IMR-90 (cell line): Measurements from ENCODE around the gene SAMHD1.
"Not testable (repeated sequence)": the region's sequence is repeated elsewhere in the genome, so short reads cannot be mapped to it uniquely, and the experiment has no call there.

Experiments
- BHLHE40 ChIP-seq: fragments of 150-350 bp; IDR thresholded peaks from 2 replicates; pipeline ENCODE4 v1.6.1; 2016; ENCODE audit warnings: mild to moderate bottlenecking, low read depth, low read length
- CEBPB ChIP-seq: IDR thresholded peaks from 2 replicates; pipeline ENCODE4 v1.6.1; 2012; ENCODE audit warnings: low read depth, low read length, improper control_type of control experiment
- CHD1 ChIP-seq: IDR thresholded peaks from 2 replicates; pipeline ENCODE4 v1.6.1; 2012; ENCODE audit warnings: low read depth, low read length, improper control_type of control experiment
- CTCF ChIP-seq: conservative IDR thresholded peaks from 2 replicates; pipeline ENCODE4 v1.5.1; 2012; ENCODE audit warnings: mild to moderate bottlenecking, low read depth, low read length, improper control_type of control experiment
- MXI1 ChIP-seq: IDR thresholded peaks from 2 replicates; pipeline ENCODE4 v1.6.1; 2012; ENCODE audit warnings: low read depth, mild to moderate bottlenecking, low read length, moderate library complexity, borderline replicate concordance
- RAD21 ChIP-seq: IDR thresholded peaks from 2 replicates; pipeline ENCODE4 v1.6.1; 2012; ENCODE audit warnings: low read length, improper control_type of control experiment
- RCOR1 ChIP-seq: IDR thresholded peaks from 2 replicates; pipeline ENCODE4 v1.6.1; 2012; ENCODE audit warnings: mild to moderate bottlenecking, low read length, improper control_type of control experiment; ENCODE audit not compliant: insufficient replicate concordance
- RFX5 ChIP-seq: IDR thresholded peaks from 2 replicates; pipeline ENCODE4 v1.8.0; 2012; ENCODE audit warnings: low read depth, mild to moderate bottlenecking, low read length, moderate library complexity
- SMC3 ChIP-seq: fragments of 150-350 bp; IDR thresholded peaks from 2 replicates; pipeline ENCODE4 v1.6.1; 2016; ENCODE audit warnings: low read depth, mild to moderate bottlenecking, antibody characterized with exemption, low read length, moderate library complexity
- USF2 ChIP-seq: fragments of 150-350 bp; IDR thresholded peaks from 2 replicates; pipeline ENCODE4 v1.6.1; 2017; ENCODE audit warnings: mild to moderate bottlenecking, antibody characterized with exemption, low read length, low read depth

DNA sequence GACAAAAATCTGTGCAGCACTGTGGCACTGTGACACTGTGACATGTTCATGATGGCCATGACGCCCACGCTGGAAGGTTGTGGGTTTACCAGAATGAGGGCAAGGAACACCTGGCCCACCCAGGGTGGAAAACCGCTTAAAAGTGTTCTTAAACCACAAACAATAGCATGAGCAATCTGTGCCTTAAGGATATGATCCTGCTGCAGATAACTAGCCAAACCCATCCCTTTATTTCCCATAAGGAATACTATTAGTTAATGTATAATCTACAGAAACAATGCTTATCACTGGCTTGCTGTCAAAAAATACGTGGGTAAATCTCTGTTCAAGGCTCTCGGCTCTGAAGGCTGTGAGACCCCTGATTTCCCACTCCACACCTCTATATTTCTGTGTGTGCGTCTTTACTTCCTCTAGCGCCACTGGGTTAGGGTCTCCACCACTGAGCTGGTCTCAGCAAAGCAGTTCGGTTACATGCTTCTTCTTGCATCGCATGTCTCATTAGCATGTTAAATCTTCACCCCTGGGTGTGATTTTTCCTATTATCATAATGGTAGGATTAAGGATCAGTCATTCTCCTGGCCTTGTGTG, 10.9 kb upstream of the SAMHD1 start:
- not testable (repeated sequence) for TF ChIP-seq CTCF, RAD21, RFX5, RCOR1, MXI1, USF2, CHD1, CEBPB, SMC3, BHLHE40
